GM12878 (cell line): ENCODE measurements around the gene MAFF. TPM values are rescaled to one million over a fixed set of nuclear protein-coding genes. Genes with fewer than 3 reads are reported as not detected.
A peak's percentile ranks its signal among the peaks of the same experiment; 100 is the strongest.

ENCODE experiments used
- ATAC-seq: fragments of 200-7000 bp; cut with Tn5 transposase; 3 replicates; pipeline ENCODE4 v1.9.1; 2020; ENCODE audit warnings: mild to moderate bottlenecking, moderate library complexity
- BruUV-seq: library from RNA; stranded (reverse); fragments of 400-500 nt; replicated peaks from 2 replicates; lab custom pipeline; 2021; lab: Mats Ljungman, UMichigan
- CTCF ChIA-PET: fragments of 300-600 bp; sonication (Branson Sonifier 250); formaldehyde crosslinking; extraction: SDS; loops from one replicate; lab custom pipeline; 2021; ENCODE audit warnings: inconsistent platforms; lab: Yijun Ruan, JAX
- POLR2A ChIA-PET: fragments of 350-600 bp; formaldehyde crosslinking; extraction: SDS; loops from one replicate; lab custom pipeline; 2021; ENCODE audit warnings: inconsistent platforms; lab: Charles Lee
- RAD21 ChIA-PET: fragments of 300-600 bp; sonication (Branson Sonifier 250); formaldehyde crosslinking; loops from one replicate; lab custom pipeline; 2023; ENCODE audit warnings: antibody characterized with exemption; ENCODE audit not compliant: unreplicated experiment; lab: Charles Lee
- SMC1A ChIA-PET: fragments of 300-600 bp; sonication (Branson Sonifier 250); formaldehyde crosslinking; loops from one replicate; lab custom pipeline; 2023; ENCODE audit not compliant: unreplicated experiment, uncharacterized antibody; lab: Charles Lee
- DNase-seq: peaks from one replicate; pipeline ENCODE4 v3.0.0-alpha.2; 2011; ENCODE audit warnings: low read depth, low spot score
- FAIRE-seq: peaks from 3 replicates; lab custom pipeline; 2011; peaks lifted over from hg19 to GRCh38; lab: Jason Lieb, UNC
- H2AFZ ChIP-seq: 2 replicates; pipeline ENCODE4 v1.6.0; 2011; ENCODE audit warnings: low read depth, low read length, control low read depth; ENCODE audit not compliant: control insufficient read depth
- H3K27ac ChIP-seq: 2 replicates; pipeline ENCODE4 v1.5.1; 2011; ENCODE audit warnings: control low read depth; ENCODE audit not compliant: control insufficient read depth, insufficient read depth
- H3K27me3 ChIP-seq, 2 experiments: replicated peaks in 1 of 2; 2 replicates each; pipeline versions ENCODE4 v1.6.0 to v1.6.1; 2011; ENCODE audit warnings: low read length in 1 of 2; ENCODE audit not compliant: control insufficient read depth in 2 of 2, insufficient read depth in 2 of 2
- H3K36me3 ChIP-seq, 2 experiments: 2 replicates each; pipeline ENCODE4 v1.5.1; 2011; ENCODE audit warnings: low read length in 1 of 2; ENCODE audit not compliant: control insufficient read depth in 2 of 2, insufficient read depth in 2 of 2
- H3K4me1 ChIP-seq: 2 replicates; pipeline ENCODE4 v1.6.1; 2011; ENCODE audit warnings: mild to moderate bottlenecking, low read length, moderate library complexity, mixed read lengths; ENCODE audit not compliant: control insufficient read depth, insufficient read depth
- H3K4me2 ChIP-seq: 2 replicates; pipeline ENCODE4 v1.6.0; 2011; ENCODE audit warnings: control low read depth; ENCODE audit not compliant: control insufficient read depth, insufficient read depth
- H3K4me3 ChIP-seq: fragments of 200-600 bp; sonication (generic); 2 replicates; pipeline ENCODE4 v1.5.1; 2016
- H3K79me2 ChIP-seq: 2 replicates; pipeline ENCODE4 v1.6.0; 2011; ENCODE audit warnings: low read length; ENCODE audit not compliant: control insufficient read depth, insufficient read depth
- H3K9ac ChIP-seq: 2 replicates; pipeline ENCODE4 v1.8.0; 2011; ENCODE audit warnings: low read length, control low read depth, mixed read lengths; ENCODE audit not compliant: control insufficient read depth, insufficient read depth
- H3K9me3 ChIP-seq: replicated peaks from 3 replicates; pipeline ENCODE4 v1.5.1; 2011; ENCODE audit warnings: mild to moderate bottlenecking, low read length; ENCODE audit not compliant: control insufficient read depth, insufficient read depth
- H4K20me1 ChIP-seq: 2 replicates; pipeline ENCODE4 v1.6.0; 2011; ENCODE audit not compliant: control insufficient read depth, insufficient read depth
- EED ChIP-seq: sonication (generic); IDR thresholded peaks from 2 replicates; pipeline ENCODE4 v1.6.1; 2016; ENCODE audit warnings: antibody characterized with exemption, low read depth
- IRF5 ChIP-seq: fragments of 450-650 bp; IDR thresholded peaks from 2 replicates; pipeline ENCODE4 v1.6.1; 2017; ENCODE audit warnings: borderline replicate concordance
- USF1 ChIP-seq: IDR thresholded peaks from 2 replicates; pipeline ENCODE4 v1.6.1; 2011; ENCODE audit warnings: borderline replicate concordance, low read depth, mild to moderate bottlenecking, moderate library complexity, mixed read lengths, low read length; ENCODE audit not compliant: insufficient read depth; ENCODE audit errors: extremely low read length
- WGBS: methylation state at CpG from one replicate; pipeline ENCODE4 v1.1.6; 2016; ENCODE audit warnings: low lambda C conversion rate; ENCODE audit not compliant: insufficient replicate concordance, insufficient coverage; ENCODE audit errors: missing lambda C conversion rate; 5-methylcytosine and 5-hydroxymethylcytosine counted together
- in situ Hi-C: fragments of 300-500 bp; cut with MboI; formaldehyde crosslinking; loops from 9 replicates; pipeline ENCODE4 v1.14.3; 2018; ENCODE audit warnings: mixed read lengths
- intact Hi-C: fragments of 100-400 bp; cut with micrococcal nuclease; formaldehyde crosslinking; loops from one replicate; pipeline ENCODE4 v1.14.2; 2022; ENCODE audit not compliant: unreplicated experiment
- polyA plus RNA-seq, 11 experiments: library from polyadenylated mRNA; depleted of rRNA in 4 of 11; unstranded in 6 of 11; stranded (reverse) in 5 of 11; fragments of >200 nt; fragmentation: Nextera tagmentation in 4 of 11; fragmentation: Illumina TruSeq in 1 of 11; extraction: Ambion mirVana in 4 of 11; extraction: Trizol in 1 of 11; gene quantifications; 1 replicate in 1 of 11; 2 replicates in 10 of 11; pipeline versions ENCODE4 v1.2.1 to v1.2.3, GENCODE V29; 2011 to 2016; ENCODE audit warnings: inconsistent platforms in 2 of 11, missing spikeins in 2 of 11, low read depth in 1 of 11
- total RNA-seq, 4 experiments: library from RNA; depleted of rRNA in 3 of 4; stranded (reverse); fragments of >200 nt in 3 of 4; fragmentation: Illumina TruSeq in 1 of 4; extraction: Trizol in 1 of 4; gene quantifications; 2 replicates each; pipeline versions ENCODE4 v1.2.1 to v1.2.3, GENCODE V29; 2013 to 2021

Gene MAFF
- total and polyA plus RNA-seq, 10 of the 15 experiments (the other 5 are each of a cell fraction or from before 2014, with no cell fraction given): 0.22 to 2.3 (median 0.81) TPM; not detected in 1

GRCh38 chr22:38165922-38166593 lies 35.7 kb upstream of the MAFF start:
- DNase-seq: no peak
- Histone ChIP-seq H3K4me1 (peaks cover 20% of the 10 kb centered on the region), H3K4me2 (no peak overlapping the region), H3K9ac (no peak overlapping the region), H4K20me1 (no peaks in the 10 kb centered on the region), H3K9me3 (peaks cover 2% of the 10 kb centered on the region; the same call in 1 of the 3 replicates), H3K27ac (no peak overlapping the region), H3K36me3 (peaks cover 4 to 7% of the 10 kb centered on the region in 2 experiments; a peak in 3 of 4 replicates), H2AFZ (no peak overlapping the region), H3K4me3 (no peak overlapping the region), H3K27me3 (no peaks in the 10 kb centered on the region), H3K79me2 (no peaks in the 10 kb centered on the region; the same call in 1 of the 2 replicates)
- intact Hi-C loops (no loop called here), in situ Hi-C loops (no loop called here)
- RAD21 ChIA-PET: no interaction called here
- ATAC-seq: no peak
- SMC1A ChIA-PET: interaction anchor here (0.6 to 1.6 kb wide), 3 partner anchors 11 to 212 kb away, joined by 3 to 4 read pairs (median 3); no protein-coding TSS in a partner anchor
- no peak for FAIRE-seq
- BruUV-seq: no TSS peak
- POLR2A ChIA-PET: no interaction called here
- CTCF ChIA-PET: interaction anchor here (1.4 kb wide), 1 partner anchor 10 kb away, joined by 4 read pairs; no protein-coding TSS in a partner anchor
- WGBS: 83% methylated on average over 12 of the region's 13 CpGs
- TF ChIP-seq IRF5 (no peak), EED (no peak), USF1 (peak; percentile 6)
- TF ChIP-seq, all 136 proteins: peak for 1
